IPS DF 19.7 (cell line): Measurements from ENCODE around the gene TRAF3.

Experiments used
- DNase-seq: peaks from one replicate; pipeline ENCODE4 v3.0.0-alpha.2; 2013; ENCODE audit warnings: low read depth, low spot score

The TRAF3 gene, protein sequence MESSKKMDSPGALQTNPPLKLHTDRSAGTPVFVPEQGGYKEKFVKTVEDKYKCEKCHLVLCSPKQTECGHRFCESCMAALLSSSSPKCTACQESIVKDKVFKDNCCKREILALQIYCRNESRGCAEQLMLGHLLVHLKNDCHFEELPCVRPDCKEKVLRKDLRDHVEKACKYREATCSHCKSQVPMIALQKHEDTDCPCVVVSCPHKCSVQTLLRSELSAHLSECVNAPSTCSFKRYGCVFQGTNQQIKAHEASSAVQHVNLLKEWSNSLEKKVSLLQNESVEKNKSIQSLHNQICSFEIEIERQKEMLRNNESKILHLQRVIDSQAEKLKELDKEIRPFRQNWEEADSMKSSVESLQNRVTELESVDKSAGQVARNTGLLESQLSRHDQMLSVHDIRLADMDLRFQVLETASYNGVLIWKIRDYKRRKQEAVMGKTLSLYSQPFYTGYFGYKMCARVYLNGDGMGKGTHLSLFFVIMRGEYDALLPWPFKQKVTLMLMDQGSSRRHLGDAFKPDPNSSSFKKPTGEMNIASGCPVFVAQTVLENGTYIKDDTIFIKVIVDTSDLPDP

GRCh38 chr14:102776761-102777710 lies at the start of gene TRAF3:
TSS of gene TRAF3 (plus strand) at chr14:102777449. CDS start at chr14:102870202, 92,753 bp downstream.
- no peak for DNase-seq

DNA sequence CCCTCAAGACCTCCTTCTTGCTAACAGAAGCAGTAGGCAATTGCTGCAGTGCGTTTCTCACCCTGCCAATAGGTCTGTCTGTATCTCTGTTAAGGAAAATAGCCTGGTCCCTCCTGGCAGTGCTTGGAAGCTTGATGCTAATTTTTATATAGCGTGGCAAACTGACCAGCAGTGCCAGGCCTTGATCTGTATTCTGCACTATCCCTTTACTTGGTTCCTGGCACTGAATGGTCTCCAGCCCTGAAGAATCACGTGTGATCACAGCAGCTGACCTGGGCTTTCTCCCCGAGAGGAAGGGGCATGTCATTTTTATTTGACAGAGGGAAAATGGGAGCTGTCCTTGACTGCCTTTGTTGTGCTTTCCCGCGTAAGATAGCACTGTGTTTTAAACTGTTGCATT lies 48.7 kb upstream of the TRAF3 start:
- no peak for DNase-seq

DNA sequence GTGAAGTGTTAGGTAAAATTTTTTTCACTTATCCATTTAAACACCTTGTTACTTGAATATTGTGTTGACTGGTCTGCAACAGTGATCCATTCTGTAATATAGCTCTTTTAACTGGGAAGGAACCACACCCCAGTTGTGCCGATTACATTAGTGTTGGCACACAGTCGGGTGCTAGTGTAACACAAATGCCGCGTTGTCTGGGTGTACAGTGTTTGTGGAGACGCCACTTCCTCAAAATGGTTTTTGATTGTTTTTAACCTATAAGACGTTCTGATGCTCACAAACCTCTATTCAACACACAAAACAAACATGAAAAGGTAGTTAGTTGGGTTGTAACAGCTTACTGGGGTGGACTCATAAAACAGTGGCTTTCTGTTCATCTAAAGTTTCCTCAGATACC lies 48.0 kb upstream of the TRAF3 start:
- no peak for DNase-seq

GRCh38 chr14:102729825-102730224 lies 47.4 kb upstream of the TRAF3 start:
- no peak for DNase-seq

DNA sequence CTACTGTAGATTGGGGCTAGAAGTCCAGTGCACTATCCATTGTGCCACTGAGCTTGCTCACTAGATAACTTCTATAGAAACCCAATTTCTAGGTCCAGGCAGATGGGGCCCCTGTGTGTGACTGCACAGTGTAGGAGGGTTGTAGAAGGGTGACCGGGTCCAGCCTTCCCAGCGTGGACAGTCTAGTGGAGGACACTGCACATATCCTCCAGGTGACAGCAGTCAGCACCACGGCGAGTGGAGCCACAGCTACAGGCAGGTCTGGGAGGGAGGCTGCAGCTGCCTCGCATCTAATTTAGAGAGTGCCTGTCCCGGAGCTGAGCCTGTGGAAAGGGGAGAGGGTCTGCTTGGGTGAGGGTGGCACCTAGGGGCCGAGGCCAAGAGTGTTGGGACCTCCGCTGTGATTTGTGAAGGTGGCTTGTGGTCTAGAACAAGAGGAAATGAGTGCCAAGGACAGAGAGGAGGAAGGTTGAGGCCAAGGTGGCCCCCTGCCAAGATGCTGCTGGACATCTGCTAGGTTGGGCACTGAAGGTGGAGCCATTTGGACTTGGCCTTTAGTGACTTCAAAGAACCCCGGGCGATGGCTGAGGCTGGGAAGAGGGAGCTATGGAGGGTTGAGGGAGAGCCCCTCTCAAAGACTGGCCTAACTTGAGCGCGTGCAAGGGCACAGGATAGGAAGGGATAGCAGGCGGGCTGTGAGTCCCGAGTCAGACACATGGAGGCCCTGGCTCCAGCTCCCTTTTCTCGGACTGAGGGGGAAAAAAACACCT lies 46.0 kb upstream of the TRAF3 start:
- DNase-seq = no peak

- no peak for DNase-seq
These were observed 45.1 kb upstream of the TRAF3 start for GRCh38 chr14:102731871-102732800.

DNA sequence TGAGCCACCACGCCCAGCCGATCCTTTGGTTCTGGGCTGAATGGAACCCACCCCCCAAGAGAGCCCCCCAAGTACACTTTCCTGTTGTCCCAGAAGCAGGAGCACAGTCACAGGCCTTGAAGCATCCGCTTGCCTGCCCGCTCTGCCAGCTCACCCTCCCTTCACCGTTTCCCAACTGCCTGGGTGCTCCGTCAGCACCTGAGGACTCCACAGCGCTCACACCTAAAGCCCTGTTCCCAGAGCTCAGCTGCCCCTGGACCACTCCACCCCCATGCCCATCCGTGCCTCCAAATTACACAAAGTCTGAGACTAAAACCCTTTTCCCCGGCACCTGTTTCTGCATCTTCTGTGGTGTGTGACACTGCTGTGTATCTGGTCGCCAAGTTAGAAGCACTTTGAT lies 44.3 kb upstream of the TRAF3 start:
- DNase-seq = no peak

DNA sequence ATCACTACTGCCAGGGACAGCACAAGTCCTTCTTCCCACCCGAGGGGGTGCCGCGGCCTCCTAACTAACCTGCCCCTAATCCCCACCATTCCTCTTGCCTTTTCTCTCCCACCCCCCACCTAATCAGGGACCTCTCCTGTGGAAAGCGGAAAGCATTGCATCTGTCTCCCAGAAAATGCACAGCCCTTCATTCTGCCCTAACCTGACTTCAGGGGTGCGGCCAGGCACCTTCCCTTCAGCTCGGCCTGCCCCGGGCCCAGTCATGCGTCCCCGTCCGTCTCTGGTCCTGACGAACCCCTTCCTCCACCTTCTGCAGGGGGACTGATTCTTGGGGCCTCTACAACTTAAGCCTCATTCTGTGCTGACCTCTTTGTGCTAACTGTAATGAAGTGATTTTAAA lies 43.9 kb upstream of the TRAF3 start:
- no peak for DNase-seq

GRCh38 chr14:102734436-102734835 lies 42.8 kb upstream of the TRAF3 start:
- DNase-seq = no peak

GRCh38 chr14:102736956-102737355 lies 40.3 kb upstream of the TRAF3 start:
- DNase-seq = no peak

GRCh38 chr14:102737402-102738372 lies 39.6 kb upstream of the TRAF3 start:
- no peak for DNase-seq

DNA sequence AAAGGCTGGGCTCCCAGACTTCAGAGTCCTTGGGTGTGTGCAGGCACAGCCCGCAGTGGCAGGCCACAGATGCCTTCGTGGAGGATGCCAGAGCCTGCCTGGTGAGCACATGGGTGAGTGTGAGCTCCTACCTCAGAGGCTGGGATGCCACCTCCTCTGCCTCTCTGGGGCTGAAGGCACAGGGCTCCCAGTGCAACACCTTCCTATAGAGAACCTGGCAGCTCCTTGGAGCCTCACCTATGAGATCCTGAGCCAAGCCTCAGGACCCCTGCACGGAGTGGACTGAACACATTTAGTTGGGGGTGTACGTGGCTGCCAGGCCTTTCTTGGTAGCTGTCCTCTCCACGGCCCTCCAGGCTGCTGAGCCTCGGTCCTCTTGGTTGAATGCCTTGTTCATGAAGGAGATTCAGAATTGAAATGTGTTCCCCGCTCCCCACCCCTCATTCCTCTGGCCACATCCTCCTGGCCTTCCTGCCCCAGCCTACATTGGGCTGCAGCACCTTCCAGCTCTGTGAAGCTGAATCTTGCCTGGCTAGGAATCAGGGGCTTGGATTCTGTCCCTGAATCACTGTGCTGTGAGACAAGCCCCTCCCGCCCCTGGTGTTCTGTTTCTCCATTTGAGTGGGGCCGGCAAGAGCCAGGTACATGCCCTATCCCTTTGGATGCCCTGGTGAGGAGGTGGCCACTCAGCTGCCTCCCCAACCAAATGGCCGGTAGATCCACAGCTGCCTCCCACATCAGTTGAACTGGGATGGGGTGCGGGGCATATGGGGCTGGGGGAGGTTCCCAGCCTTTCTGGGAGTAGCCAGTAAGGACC lies 38.7 kb upstream of the TRAF3 start:
- no peak for DNase-seq

DNA sequence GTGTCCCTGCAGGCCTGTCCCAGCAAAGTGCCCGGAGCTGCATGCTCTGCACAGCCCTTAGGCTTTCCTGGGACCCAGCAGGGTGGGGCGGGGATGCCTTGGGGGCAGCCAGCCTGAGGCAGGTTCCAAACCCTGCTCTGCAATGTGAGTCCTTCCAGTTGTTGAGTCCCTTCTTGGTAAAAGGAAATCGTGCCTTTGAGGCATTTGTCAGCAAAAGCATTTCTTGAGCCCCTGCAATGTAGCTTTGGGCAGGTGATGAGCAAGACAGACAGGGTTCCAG lies 38.1 kb upstream of the TRAF3 start:
- no peak for DNase-seq

GRCh38 chr14:102746634-102747438 lies 30.4 kb upstream of the TRAF3 start:
- DNase-seq = no peak

DNA sequence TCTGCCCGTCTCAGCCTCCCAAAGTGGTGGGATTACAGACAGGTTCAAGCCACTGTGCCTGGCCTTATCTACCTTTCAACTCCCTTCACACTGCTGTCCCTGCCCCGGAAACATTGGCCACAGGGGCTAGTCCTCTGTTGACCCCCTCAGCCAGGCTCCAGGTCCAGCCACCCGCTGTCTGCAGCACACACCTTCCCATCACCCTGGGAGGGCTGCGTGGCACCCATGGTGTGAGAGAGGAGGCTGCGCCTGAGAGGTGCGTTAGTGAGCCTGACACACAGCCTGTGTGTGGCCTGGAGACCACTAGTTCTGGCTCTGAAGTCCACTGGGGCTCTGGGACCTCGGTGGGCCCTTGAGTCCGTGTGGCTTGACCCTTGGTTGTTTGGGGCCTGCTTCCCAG lies 28.4 kb upstream of the TRAF3 start:
- DNase-seq = no peak

- no peak for DNase-seq
These were observed 27.6 kb upstream of the TRAF3 start for GRCh38 chr14:102749393-102750305.

DNA sequence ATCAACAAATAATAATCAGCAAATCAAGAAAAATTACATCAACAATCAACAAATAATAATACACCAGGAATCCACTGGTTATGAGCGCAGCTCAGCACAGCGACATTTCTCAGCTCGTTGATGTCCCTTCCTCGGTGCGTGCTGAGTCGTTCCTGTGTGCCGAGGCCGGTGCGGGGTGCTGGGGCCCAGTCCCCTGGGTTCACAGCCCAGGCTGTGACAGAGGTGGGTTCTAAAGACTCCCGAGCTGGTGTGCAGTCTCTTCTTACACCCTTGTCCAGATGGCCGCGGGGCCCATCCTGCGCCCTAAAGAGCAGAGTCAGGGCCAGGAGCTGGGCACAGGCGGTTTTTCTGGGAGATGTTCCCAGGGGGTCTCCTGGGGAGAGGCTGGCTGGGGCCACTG lies 26.9 kb upstream of the TRAF3 start:
- DNase-seq = no peak
